ENCODE results near the gene NARS2.

NARS2 gene

GRCh38 chr11:78492973-78493372 is 81.7 kb downstream of the NARS2 start:
- Histone ChIP-seq H3K27ac (ENCODE audit: low read length) (no peak overlapping the region), H3F3A (ENCODE audit: insufficient read depth, low read length) (no peaks in the 10 kb centered on the region), H3K4me1 (ENCODE audit: low read length) (no peaks in the 10 kb centered on the region)

GRCh38 chr11:78489184-78489583 is 85.5 kb downstream of the NARS2 start:
- H3K4me2 ChIP-seq (ENCODE audit: low read depth, low read length): no peak overlapping the region
- H3K9me3 ChIP-seq (replicated peaks; ENCODE audit: insufficient read depth, low read length): no peaks in the 10 kb centered on the region
- no peak overlapping the region for H2AFZ ChIP-seq (ENCODE audit: low read length)
- no peaks in the 10 kb centered on the region for H3K79me2 ChIP-seq (ENCODE audit: low read length)
- H3K9me2 ChIP-seq (replicated peaks; ENCODE audit: insufficient read depth, low read length): no peaks in the 10 kb centered on the region
- no peak overlapping the region for H3K9ac ChIP-seq (ENCODE audit: low read length)
- no peak overlapping the region for H3K4me3 ChIP-seq (ENCODE audit: low read length)
- TF ChIP-seq, protein P1, sequence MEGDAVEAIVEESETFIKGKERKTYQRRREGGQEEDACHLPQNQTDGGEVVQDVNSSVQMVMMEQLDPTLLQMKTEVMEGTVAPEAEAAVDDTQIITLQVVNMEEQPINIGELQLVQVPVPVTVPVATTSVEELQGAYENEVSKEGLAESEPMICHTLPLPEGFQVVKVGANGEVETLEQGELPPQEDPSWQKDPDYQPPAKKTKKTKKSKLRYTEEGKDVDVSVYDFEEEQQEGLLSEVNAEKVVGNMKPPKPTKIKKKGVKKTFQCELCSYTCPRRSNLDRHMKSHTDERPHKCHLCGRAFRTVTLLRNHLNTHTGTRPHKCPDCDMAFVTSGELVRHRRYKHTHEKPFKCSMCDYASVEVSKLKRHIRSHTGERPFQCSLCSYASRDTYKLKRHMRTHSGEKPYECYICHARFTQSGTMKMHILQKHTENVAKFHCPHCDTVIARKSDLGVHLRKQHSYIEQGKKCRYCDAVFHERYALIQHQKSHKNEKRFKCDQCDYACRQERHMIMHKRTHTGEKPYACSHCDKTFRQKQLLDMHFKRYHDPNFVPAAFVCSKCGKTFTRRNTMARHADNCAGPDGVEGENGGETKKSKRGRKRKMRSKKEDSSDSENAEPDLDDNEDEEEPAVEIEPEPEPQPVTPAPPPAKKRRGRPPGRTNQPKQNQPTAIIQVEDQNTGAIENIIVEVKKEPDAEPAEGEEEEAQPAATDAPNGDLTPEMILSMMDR (IDR thresholded peaks at IDR 0.05; ENCODE audit: low read length): no peak
- no peak for TF ChIP-seq EZH2phosphoT487 (IDR thresholded peaks at IDR 0.05; ENCODE audit: low read length)
- TF ChIP-seq EZH2 (optimal IDR thresholded peaks at IDR 0.05; ENCODE audit: low read depth, low read length): no peak
- H4K20me1 ChIP-seq (ENCODE audit: insufficient read depth, low read length): no peaks in the 10 kb centered on the region
- no peak for DNase-seq
- no peaks in the 10 kb centered on the region for H3K36me3 ChIP-seq (replicated peaks; ENCODE audit: insufficient read depth, low read length)
- no peaks in the 10 kb centered on the region for H3F3A ChIP-seq (ENCODE audit: insufficient read depth, low read length)
- H3K27me3 ChIP-seq (replicated peaks; ENCODE audit: insufficient read depth, low read length): no peaks in the 10 kb centered on the region
- H3K4me1 ChIP-seq (ENCODE audit: low read length): no peaks in the 10 kb centered on the region
- H3K27ac ChIP-seq (ENCODE audit: low read length): no peak overlapping the region

More at GRCh38 chr11:78492973-78493372, 81.7 kb downstream of the NARS2 start:
- no peak overlapping the region for H3K9ac ChIP-seq (ENCODE audit: low read length)
- no peak for DNase-seq
- TF ChIP-seq EZH2phosphoT487 (IDR thresholded peaks at IDR 0.05; ENCODE audit: low read length) (no peak), EZH2 (optimal IDR thresholded peaks at IDR 0.05; ENCODE audit: low read depth, low read length) (no peak)
- TF ChIP-seq, protein P1 (IDR thresholded peaks at IDR 0.05; ENCODE audit: low read length): no peak
- H4K20me1 ChIP-seq (ENCODE audit: insufficient read depth, low read length): no peaks in the 10 kb centered on the region
- H3K27me3 ChIP-seq (replicated peaks; ENCODE audit: insufficient read depth, low read length): no peaks in the 10 kb centered on the region
- H3K4me3 ChIP-seq (ENCODE audit: low read length): no peak overlapping the region
- H3K9me2 ChIP-seq (replicated peaks; ENCODE audit: insufficient read depth, low read length): no peaks in the 10 kb centered on the region
- H3K79me2 ChIP-seq (ENCODE audit: low read length): no peaks in the 10 kb centered on the region
- H3K36me3 ChIP-seq (replicated peaks; ENCODE audit: insufficient read depth, low read length): no peaks in the 10 kb centered on the region
- no peak overlapping the region for H3K4me2 ChIP-seq (ENCODE audit: low read depth, low read length)
- no peak overlapping the region for H2AFZ ChIP-seq (ENCODE audit: low read length)
- H3K9me3 ChIP-seq (replicated peaks; ENCODE audit: insufficient read depth, low read length): no peaks in the 10 kb centered on the region

DNA sequence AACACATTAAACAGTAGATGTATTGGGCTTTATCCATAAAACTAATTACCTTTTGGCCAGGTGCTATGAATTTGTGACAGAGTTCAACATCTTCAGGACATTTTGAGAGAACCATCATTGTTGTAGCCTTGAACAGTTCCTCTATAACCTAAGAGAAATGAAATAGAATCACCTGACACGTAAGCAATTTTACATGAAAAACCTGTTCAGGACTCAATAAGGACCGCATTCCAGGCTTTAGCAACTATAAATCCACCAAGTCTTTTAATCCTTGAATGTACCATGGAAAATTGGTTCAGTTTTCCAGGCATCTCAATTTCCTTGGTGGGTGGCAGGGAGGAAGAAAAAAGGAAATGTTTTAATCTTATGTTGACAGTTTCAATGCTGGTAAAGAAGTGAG is 96.1 kb downstream of the NARS2 start:
- no peak overlapping the region for H3K9ac ChIP-seq (ENCODE audit: low read length)
- TF ChIP-seq, protein P1 (IDR thresholded peaks at IDR 0.05; ENCODE audit: low read length): no peak
- TF ChIP-seq EZH2phosphoT487 (IDR thresholded peaks at IDR 0.05; ENCODE audit: low read length) (no peak), EZH2 (optimal IDR thresholded peaks at IDR 0.05; ENCODE audit: low read depth, low read length) (no peak)

More for the DNA sequence above, 96.1 kb downstream of the NARS2 start:
- H3K9me2 ChIP-seq (replicated peaks; ENCODE audit: insufficient read depth, low read length): no peaks in the 10 kb centered on the region
- no peaks in the 10 kb centered on the region for H3K36me3 ChIP-seq (replicated peaks; ENCODE audit: insufficient read depth, low read length)
- H3F3A ChIP-seq (ENCODE audit: insufficient read depth, low read length): no peaks in the 10 kb centered on the region
- H3K9me3 ChIP-seq (replicated peaks; ENCODE audit: insufficient read depth, low read length): no peaks in the 10 kb centered on the region
- H3K4me1 ChIP-seq (ENCODE audit: low read length): no peaks in the 10 kb centered on the region
- no peak overlapping the region for H3K4me2 ChIP-seq (ENCODE audit: low read depth, low read length)
- H3K79me2 ChIP-seq (ENCODE audit: low read length): no peaks in the 10 kb centered on the region
- H3K27me3 ChIP-seq (replicated peaks; ENCODE audit: insufficient read depth, low read length): no peaks in the 10 kb centered on the region
- H4K20me1 ChIP-seq (ENCODE audit: insufficient read depth, low read length): no peaks in the 10 kb centered on the region
- H2AFZ ChIP-seq (ENCODE audit: low read length): no peak overlapping the region
- no peak overlapping the region for H3K4me3 ChIP-seq (ENCODE audit: low read length)
- no peak for DNase-seq
- H3K27ac ChIP-seq (ENCODE audit: low read length): no peak overlapping the region
